ENCODE measurements around the gene PRR11.

GRCh38 chr17:59244081-59244480, 88.5 kb downstream of the PRR11 start:
- TF ChIP-seq CTCF (conservative IDR thresholded peaks at IDR 0.05) (no peak), EZH2 (IDR thresholded peaks at IDR 0.05; ENCODE audit: low read depth) (no peak)
